Activated naive CD4-positive, alpha-beta T cell treated with anti-CD3 and anti-CD28 coated beads for 36 hours (primary cell): ENCODE data around the gene DNAJC17. TPM values are rescaled to one million over a fixed set of nuclear protein-coding genes. Genes with fewer than 3 reads are reported as not detected.

Source experiments
- CTCF ChIA-PET: fragments of 350-600 bp; sonication (Branson Sonifier 250); formaldehyde crosslinking; loops from one replicate; lab custom pipeline; 2021; ENCODE audit warnings: antibody characterized with exemption; lab: Charles Lee
- DNase-seq: peaks from one replicate; pipeline ENCODE4 v3.0.0-alpha.2; 2020
- H3K27ac Mint-ChIP-seq: one replicate; pipeline ENCODE4 v1.8.0; 2021; ENCODE audit warnings: mild to moderate bottlenecking, mixed read lengths
- H3K27me3 Mint-ChIP-seq: one replicate; pipeline ENCODE4 v1.8.0; 2021; ENCODE audit warnings: low read depth, mixed read lengths
- H3K36me3 Mint-ChIP-seq: one replicate; pipeline ENCODE4 v1.8.0; 2021; ENCODE audit warnings: low read depth, mixed read lengths
- H3K4me1 Mint-ChIP-seq: one replicate; pipeline ENCODE4 v1.8.0; 2021; ENCODE audit warnings: low read depth, mixed read lengths
- H3K4me3 Mint-ChIP-seq: one replicate; pipeline ENCODE4 v1.8.0; 2021; ENCODE audit warnings: mild to moderate bottlenecking, moderate library complexity, mixed read lengths
- H3K9me3 Mint-ChIP-seq: one replicate; pipeline ENCODE4 v1.8.0; 2021; ENCODE audit warnings: mixed read lengths
- intact Hi-C: fragments of 100-400 bp; cut with micrococcal nuclease; formaldehyde crosslinking; loops from one replicate; pipeline ENCODE4 v1.15.1; 2023
- total RNA-seq, 2 experiments: library from RNA; stranded (reverse); gene quantifications; one replicate each; pipeline ENCODE4 v1.2.3, GENCODE V29; 2021

Gene DNAJC17
- total RNA-seq, 2 experiments from 2014 or later, result 25.9 to 28.1 TPM

GRCh38 chr15:40743921-40744814 is 63.1 kb downstream of the DNAJC17 start:
- intact Hi-C loops, result loop anchor here (1.0 to 2.0 kb wide), 4 partner anchors 11 to 150 kb away; partner anchors contain the start of genes RAD51, RMDN3 and VPS18

GRCh38 chr15:40743485-40743901 is 63.8 kb downstream of the DNAJC17 start:
- Mint-ChIP-seq H3K9me3 (no peaks in the 10 kb centered on the region), H3K4me3 (no peak overlapping the region), H3K4me1 (peaks cover 15% of the 10 kb centered on the region), H3K27me3 (no peaks in the 10 kb centered on the region), H3K27ac (peak overlapping the region; percentile 48), H3K36me3 (peaks cover 14% of the 10 kb centered on the region)
- CTCF ChIA-PET, result interaction anchor here (0.6 to 7.0 kb wide), 4 partner anchors 39 to 334 kb away, joined by 3 to 32 read pairs (median 4); no protein-coding TSS in a partner anchor
- intact Hi-C loops, result loop anchor here (2.0 kb wide), 1 partner anchor 65 kb away; no protein-coding TSS in a partner anchor
- DNase-seq, result no peak

More at GRCh38 chr15:40743921-40744814, 63.1 kb downstream of the DNAJC17 start:
- Mint-ChIP-seq H3K4me3 (no peak overlapping the region), H3K36me3 (peaks cover 14% of the 10 kb centered on the region), H3K9me3 (no peaks in the 10 kb centered on the region), H3K27me3 (no peaks in the 10 kb centered on the region), H3K4me1 (peaks cover 15% of the 10 kb centered on the region), H3K27ac (peak overlapping the region; percentile 48)
- peak; percentile 81 for DNase-seq
- CTCF ChIA-PET, result interaction anchor here (1.0 to 7.0 kb wide), 4 partner anchors 14 to 44 kb away, joined by 3 to 32 read pairs (median 3); no protein-coding TSS in a partner anchor

- CTCF ChIA-PET, result interaction anchor here (0.6 to 1.8 kb wide), 5 partner anchors 42 to 156 kb away, joined by 3 to 4 read pairs (median 3); no protein-coding TSS in a partner anchor
Measured at GRCh38 chr15:40739854-40740253, 67.4 kb downstream of the DNAJC17 start.

DNA sequence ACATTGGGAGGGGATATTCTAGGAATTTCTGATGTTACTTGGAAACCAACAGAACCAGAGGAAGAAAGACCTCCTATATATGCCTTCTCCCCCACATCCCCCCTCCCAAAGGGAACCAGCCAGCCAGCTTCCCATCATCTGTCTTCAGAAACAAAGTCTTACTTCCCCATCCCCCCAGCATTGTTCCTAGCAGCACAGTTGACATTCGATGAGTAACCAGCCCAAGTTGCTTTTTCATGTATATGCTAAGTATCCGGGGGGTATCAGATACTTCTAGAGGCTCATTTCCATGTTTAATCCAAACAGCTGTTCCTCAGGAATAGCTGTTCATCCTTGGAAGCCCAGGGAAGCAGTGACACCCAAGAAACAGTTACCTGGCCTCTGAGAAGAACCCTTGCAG is 68.2 kb downstream of the DNAJC17 start:
- no peaks in the 10 kb centered on the region for H3K27me3 Mint-ChIP-seq
- no peak overlapping the region for H3K4me3 Mint-ChIP-seq
- no peaks in the 10 kb centered on the region for H3K9me3 Mint-ChIP-seq
- H3K27ac Mint-ChIP-seq, result no peak overlapping the region
- peaks cover 8% of the 10 kb centered on the region for H3K4me1 Mint-ChIP-seq
- H3K36me3 Mint-ChIP-seq, result peaks cover 22% of the 10 kb centered on the region
- intact Hi-C loops, result no loop called here
- no peak for DNase-seq
- CTCF ChIA-PET, result interaction anchor here (0.6 to 1.8 kb wide), 5 partner anchors 43 to 157 kb away, joined by 3 to 4 read pairs (median 3); no protein-coding TSS in a partner anchor

More at GRCh38 chr15:40739854-40740253, 67.4 kb downstream of the DNAJC17 start:
- no peak overlapping the region for H3K27ac Mint-ChIP-seq
- H3K27me3 Mint-ChIP-seq, result no peaks in the 10 kb centered on the region
- no peak for DNase-seq
- H3K4me3 Mint-ChIP-seq, result no peak overlapping the region
- peaks cover 24% of the 10 kb centered on the region for H3K36me3 Mint-ChIP-seq
- no peaks in the 10 kb centered on the region for H3K9me3 Mint-ChIP-seq
- intact Hi-C loops, result no loop called here
- peaks cover 12% of the 10 kb centered on the region for H3K4me1 Mint-ChIP-seq

GRCh38 chr15:40737048-40737447 is 70.2 kb downstream of the DNAJC17 start:
- peaks cover 24% of the 10 kb centered on the region for H3K36me3 Mint-ChIP-seq
- H3K27ac Mint-ChIP-seq, result peak overlapping the region; percentile 21
- intact Hi-C loops, result no loop called here
- H3K27me3 Mint-ChIP-seq, result no peaks in the 10 kb centered on the region
- H3K4me3 Mint-ChIP-seq, result no peak overlapping the region
- no peak for DNase-seq
- H3K4me1 Mint-ChIP-seq, result no peaks in the 10 kb centered on the region
- no peaks in the 10 kb centered on the region for H3K9me3 Mint-ChIP-seq
- CTCF ChIA-PET, result interaction anchor here (0.6 to 1.8 kb wide), 3 partner anchors 42 to 120 kb away, joined by 3 to 4 read pairs (median 3); partner anchors contain the start of gene RAD51

DNA sequence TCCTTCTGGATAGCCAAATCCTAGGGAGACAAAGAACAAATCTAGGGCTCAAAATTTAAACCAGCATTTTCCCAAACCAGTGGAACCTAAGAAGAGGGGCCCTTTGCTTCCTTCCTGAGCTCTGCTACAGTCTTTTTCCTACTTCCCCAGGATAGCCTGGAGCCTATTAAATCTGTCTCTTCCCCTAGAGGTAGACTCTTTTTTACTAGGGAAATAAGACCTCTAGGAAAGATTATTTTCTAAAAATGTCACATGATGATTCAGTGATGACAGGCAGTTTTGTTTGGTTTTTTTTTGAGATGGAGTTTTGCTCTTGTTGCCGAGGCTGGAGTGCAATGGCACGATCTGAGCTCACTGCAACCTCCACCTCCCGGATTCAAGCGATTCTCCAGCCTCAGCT is 70.7 kb downstream of the DNAJC17 start:
- peaks cover 27% of the 10 kb centered on the region for H3K36me3 Mint-ChIP-seq
- no peak for DNase-seq
- H3K4me1 Mint-ChIP-seq, result no peaks in the 10 kb centered on the region
- CTCF ChIA-PET, result interaction anchor here (1.8 kb wide), 1 partner anchor 121 kb away, joined by 4 read pairs; no protein-coding TSS in a partner anchor
- intact Hi-C loops, result no loop called here
- no peak overlapping the region for H3K4me3 Mint-ChIP-seq
- H3K9me3 Mint-ChIP-seq, result no peaks in the 10 kb centered on the region
- no peaks in the 10 kb centered on the region for H3K27me3 Mint-ChIP-seq
- peak overlapping the region; percentile 21 for H3K27ac Mint-ChIP-seq

GRCh38 chr15:40731034-40731433 is 76.2 kb downstream of the DNAJC17 start:
- peaks cover 44% of the 10 kb centered on the region for H3K36me3 Mint-ChIP-seq
- H3K4me3 Mint-ChIP-seq, result no peak overlapping the region
- no peak overlapping the region for H3K27ac Mint-ChIP-seq
- no peaks in the 10 kb centered on the region for H3K27me3 Mint-ChIP-seq
- no peaks in the 10 kb centered on the region for H3K4me1 Mint-ChIP-seq
- no peak for DNase-seq
- CTCF ChIA-PET, result interaction anchor here (1.0 kb wide), 1 partner anchor 51 kb away, joined by 3 read pairs; no protein-coding TSS in a partner anchor
- no peaks in the 10 kb centered on the region for H3K9me3 Mint-ChIP-seq
- intact Hi-C loops, result no loop called here

GRCh38 chr15:40723919-40724318 is 83.4 kb downstream of the DNAJC17 start:
- H3K9me3 Mint-ChIP-seq, result no peaks in the 10 kb centered on the region
- H3K36me3 Mint-ChIP-seq, result peaks cover 32% of the 10 kb centered on the region
- CTCF ChIA-PET, result interaction anchor here (1.0 to 1.1 kb wide), 2 partner anchors 15 to 80 kb away, joined by 3 to 4 read pairs; no protein-coding TSS in a partner anchor
- no peak overlapping the region for H3K27ac Mint-ChIP-seq
- no peak overlapping the region for H3K4me3 Mint-ChIP-seq
- DNase-seq, result no peak
- intact Hi-C loops, result no loop called here
- H3K4me1 Mint-ChIP-seq, result peaks cover 14% of the 10 kb centered on the region
- H3K27me3 Mint-ChIP-seq, result no peaks in the 10 kb centered on the region

DNA sequence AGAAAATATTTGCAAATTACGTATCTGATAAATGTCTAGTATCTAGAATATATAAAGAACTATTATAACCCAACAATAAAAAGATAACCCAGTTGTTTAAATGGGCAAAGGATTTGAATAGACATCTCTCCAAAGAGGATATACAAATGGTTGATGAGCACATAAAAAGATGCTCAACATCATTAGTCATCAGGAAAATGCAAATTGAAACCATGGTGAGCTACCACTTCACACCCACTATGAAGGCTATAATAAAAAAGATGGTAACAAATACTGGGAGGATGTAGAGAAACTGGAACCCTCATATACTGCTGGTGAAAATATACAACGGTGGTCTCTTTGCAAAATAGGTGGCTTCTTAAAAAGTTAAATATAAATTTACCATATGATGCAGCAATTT is 84.3 kb downstream of the DNAJC17 start:
- H3K4me3 Mint-ChIP-seq, result no peak overlapping the region
- H3K9me3 Mint-ChIP-seq, result no peaks in the 10 kb centered on the region
- peaks cover 14% of the 10 kb centered on the region for H3K4me1 Mint-ChIP-seq
- DNase-seq, result no peak
- intact Hi-C loops, result no loop called here
- CTCF ChIA-PET, result interaction anchor here (1.0 to 1.1 kb wide), 3 partner anchors 14 to 136 kb away, joined by 3 to 4 read pairs (median 4); no protein-coding TSS in a partner anchor
- H3K27ac Mint-ChIP-seq, result no peak overlapping the region
- H3K27me3 Mint-ChIP-seq, result no peaks in the 10 kb centered on the region
- peaks cover 30% of the 10 kb centered on the region for H3K36me3 Mint-ChIP-seq

GRCh38 chr15:40722354-40722753 is 84.9 kb downstream of the DNAJC17 start:
- Mint-ChIP-seq H3K27me3 (no peaks in the 10 kb centered on the region), H3K4me3 (no peak overlapping the region), H3K36me3 (peaks cover 33% of the 10 kb centered on the region), H3K27ac (no peak overlapping the region), H3K9me3 (no peaks in the 10 kb centered on the region), H3K4me1 (peaks cover 14% of the 10 kb centered on the region)
- intact Hi-C loops, result no loop called here
- no peak for DNase-seq
- CTCF ChIA-PET, result interaction anchor here (0.6 to 1.1 kb wide), 3 partner anchors 60 to 158 kb away, joined by 3 to 4 read pairs (median 3); no protein-coding TSS in a partner anchor

DNA sequence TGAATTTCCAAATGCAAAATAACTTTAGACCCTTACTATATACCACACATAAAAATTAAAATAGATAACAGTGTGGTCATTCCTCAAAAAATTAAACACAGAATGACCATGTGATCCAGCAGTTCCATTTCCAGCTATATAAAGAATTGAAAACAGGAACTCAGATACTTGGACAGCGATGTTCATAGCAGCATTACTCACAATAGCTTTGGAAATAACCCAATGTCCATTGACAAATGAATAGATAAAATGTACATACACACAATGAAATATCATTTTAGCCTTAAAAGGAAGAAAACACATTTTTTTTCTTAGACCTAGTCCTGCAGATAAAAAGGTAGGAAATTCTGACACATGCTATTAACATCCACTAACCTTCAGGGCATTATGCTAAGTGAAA is 85.6 kb downstream of the DNAJC17 start:
- CTCF ChIA-PET, result interaction anchor here (0.6 to 1.1 kb wide), 2 partner anchors 61 to 158 kb away, joined by 3 read pairs; no protein-coding TSS in a partner anchor
- no peak for DNase-seq
- Mint-ChIP-seq H3K27me3 (no peaks in the 10 kb centered on the region), H3K4me1 (peaks cover 14% of the 10 kb centered on the region), H3K4me3 (no peak overlapping the region), H3K36me3 (peaks cover 35% of the 10 kb centered on the region), H3K9me3 (no peaks in the 10 kb centered on the region), H3K27ac (no peak overlapping the region)
- intact Hi-C loops, result no loop called here

DNA sequence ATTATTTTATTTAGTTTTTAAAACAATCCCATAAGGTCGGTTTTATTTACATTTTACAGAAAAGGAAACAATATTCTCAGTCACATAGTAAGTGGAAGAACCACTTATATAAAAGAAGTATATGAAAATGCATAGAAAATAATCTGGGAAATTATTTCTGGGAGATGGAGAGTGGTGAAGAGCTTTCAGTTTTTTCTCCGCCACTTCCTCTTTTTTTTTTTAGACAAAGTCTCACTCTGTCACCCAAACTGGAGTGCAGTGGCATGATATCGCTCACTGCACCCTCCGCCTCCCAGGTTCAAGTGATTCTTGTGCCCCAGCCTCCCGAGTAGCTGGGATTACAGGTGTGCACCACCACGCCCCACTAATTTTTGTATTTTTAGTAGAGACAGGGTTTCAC is 91.1 kb downstream of the DNAJC17 start:
- H3K27me3 Mint-ChIP-seq, result no peaks in the 10 kb centered on the region
- no peak overlapping the region for H3K4me3 Mint-ChIP-seq
- H3K4me1 Mint-ChIP-seq, result no peaks in the 10 kb centered on the region
- DNase-seq, result no peak
- CTCF ChIA-PET, result no interaction called here
- no peak overlapping the region for H3K27ac Mint-ChIP-seq
- H3K36me3 Mint-ChIP-seq, result peaks cover 50% of the 10 kb centered on the region
- H3K9me3 Mint-ChIP-seq, result no peaks in the 10 kb centered on the region
- intact Hi-C loops, result no loop called here
